Thyroid gland (tissue), 4 donors: Measurements from ENCODE around the gene CCDC86. TPM values are rescaled to one million over a fixed set of nuclear protein-coding genes. Genes with fewer than 3 reads are reported as not detected.

ENCODE experiments used
- DNase-seq, 2 donors: peaks; one replicate each; pipeline ENCODE4 v3.0.0-alpha.2; 2019
- H3K27ac ChIP-seq, 3 donors: fragments of 200-600 bp; sonication (generic); 1 replicate in 2 of 3; 2 replicates in 1 of 3; pipeline ENCODE4 v1.5.1; 2016 to 2019; ENCODE audit warnings: mild to moderate bottlenecking in 1 of 3, moderate library complexity in 1 of 3
- H3K27me3 ChIP-seq: fragments of 200-600 bp; sonication (generic); one replicate; pipeline ENCODE4 v1.5.1; 2019
- H3K36me3 ChIP-seq, 2 donors: fragments of 200-600 bp; sonication (generic); one replicate each; pipeline ENCODE4 v1.5.1; 2016 to 2019
- H3K4me1 ChIP-seq, 2 donors: fragments of 200-600 bp; sonication (generic); one replicate each; pipeline ENCODE4 v1.5.1; 2017 to 2019
- H3K4me3 ChIP-seq, 3 donors: fragments of 200-600 bp; sonication (generic); replicated peaks in 1 of 3; 1 replicate in 2 of 3; 2 replicates in 1 of 3; pipeline ENCODE4 v1.5.1; 2016; ENCODE audit warnings: mild to moderate bottlenecking in 1 of 3
- H3K9me3 ChIP-seq: fragments of 200-600 bp; sonication (generic); one replicate; pipeline ENCODE4 v1.5.1; 2017
- CTCF ChIP-seq, 6 experiments: fragments of 200-600 bp in 3 of 6; fragments of 450-650 bp in 3 of 6; sonication (generic) in 3 of 6; IDR thresholded peaks; one replicate each; pipeline ENCODE4 v1.5.1; 2016 to 2019; ENCODE audit warnings: antibody characterized with exemption in 6 of 6, mild to moderate bottlenecking in 2 of 6, inconsistent platforms in 1 of 6, moderate library complexity in 1 of 6
- POLR2A ChIP-seq, 2 donors: fragments of 450-650 bp; IDR thresholded peaks; one replicate each; pipeline ENCODE4 v1.6.1; 2017; ENCODE audit warnings: antibody characterized with exemption in 2 of 2, mild to moderate bottlenecking in 2 of 2, moderate library complexity in 1 of 2
- WGBS, 2 donors: methylation state at CpG; one replicate each; pipeline ENCODE4 v1.1.5; 2017; 5-methylcytosine and 5-hydroxymethylcytosine counted together
- intact Hi-C: fragments of 100-400 bp; cut with DNase I; formaldehyde crosslinking; loops from one replicate; pipeline ENCODE4 v1.15.1; 2023
- total RNA-seq, 4 donors: library from RNA; depleted of rRNA; stranded (reverse); fragments of >200 nt; gene quantifications; one replicate each; pipeline ENCODE4 v1.2.3, GENCODE V29; 2016

CCDC86 gene
- total RNA-seq, 4 donors from 2014 or later = 6.7 to 19.6 (median 14.2) TPM

DNA sequence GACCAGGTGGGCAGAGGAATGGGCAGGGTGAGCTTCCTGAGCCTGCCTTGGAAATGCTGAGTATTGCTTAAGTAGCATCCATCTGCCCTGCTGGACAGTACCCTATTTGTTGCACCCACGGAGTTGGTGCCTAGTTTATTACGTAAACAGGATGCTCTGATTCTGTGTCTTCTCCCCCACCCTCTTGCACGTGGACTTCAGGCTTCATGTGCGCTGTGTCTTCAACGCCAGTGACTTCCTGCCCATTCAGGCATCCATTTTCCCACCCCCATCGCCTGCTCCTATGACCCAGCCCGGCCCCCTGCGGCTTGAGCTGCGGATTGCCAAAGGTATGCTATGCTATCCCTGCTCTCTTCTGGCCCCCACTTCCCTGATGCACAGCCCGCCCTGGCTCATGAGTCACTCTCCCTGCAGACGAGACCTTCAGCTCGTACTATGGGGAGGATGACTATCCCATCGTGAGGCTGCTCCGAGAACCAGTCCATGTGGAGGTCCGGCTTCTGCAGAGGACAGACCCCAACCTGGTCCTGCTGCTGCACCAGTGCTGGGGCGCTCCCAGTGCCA lies 31.1 kb downstream of the CCDC86 start:
- intact Hi-C loops = no loop called here
- Histone ChIP-seq H3K9me3 (no peaks in the 10 kb centered on the region), H3K27me3 (no peaks in the 10 kb centered on the region), H3K36me3 (no peaks in the 10 kb centered on the region), H3K27ac (no peak overlapping the region), H3K4me1 (peaks cover 0 to 11% of the 10 kb centered on the region in 2 donors), H3K4me3 (no peak overlapping the region)
- no peak for DNase-seq
- TF ChIP-seq CTCF (IDR thresholded peaks at IDR 0.05) = no peak
- no peak for TF ChIP-seq POLR2A (IDR thresholded peaks at IDR 0.05)
- 75 to 76% methylated on average over 16 of the region's 16 CpGs for WGBS, 2 donors

DNA sequence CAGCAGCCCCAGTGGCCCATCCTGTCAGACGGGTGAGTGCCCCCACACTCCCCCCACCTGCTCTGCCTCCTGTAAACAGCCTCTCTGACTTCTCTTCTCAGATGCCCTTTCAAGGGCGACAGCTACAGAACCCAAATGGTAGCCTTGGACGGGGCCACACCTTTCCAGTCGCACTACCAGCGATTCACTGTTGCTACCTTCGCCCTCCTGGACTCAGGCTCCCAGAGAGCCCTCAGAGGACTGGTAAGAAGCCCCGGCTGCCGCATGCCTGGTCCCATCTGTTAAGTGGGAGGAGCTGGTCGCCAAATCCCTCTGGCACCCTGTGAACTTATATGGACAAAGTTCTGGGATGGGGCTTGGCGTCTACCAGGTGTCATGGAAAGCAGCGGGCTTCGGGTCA lies 31.6 kb downstream of the CCDC86 start:
- Histone ChIP-seq H3K36me3 (no peaks in the 10 kb centered on the region), H3K27me3 (no peaks in the 10 kb centered on the region), H3K27ac (no peak overlapping the region), H3K4me3 (no peak overlapping the region), H3K9me3 (no peaks in the 10 kb centered on the region), H3K4me1 (peaks cover 0 to 11% of the 10 kb centered on the region in 2 donors)
- 87 to 93% methylated on average over 10 to 12 of the region's 12 CpGs for WGBS, 2 donors
- no peak for TF ChIP-seq POLR2A (IDR thresholded peaks at IDR 0.05)
- no peak for TF ChIP-seq CTCF (IDR thresholded peaks at IDR 0.05)
- intact Hi-C loops = no loop called here
- DNase-seq = no peak

DNA sequence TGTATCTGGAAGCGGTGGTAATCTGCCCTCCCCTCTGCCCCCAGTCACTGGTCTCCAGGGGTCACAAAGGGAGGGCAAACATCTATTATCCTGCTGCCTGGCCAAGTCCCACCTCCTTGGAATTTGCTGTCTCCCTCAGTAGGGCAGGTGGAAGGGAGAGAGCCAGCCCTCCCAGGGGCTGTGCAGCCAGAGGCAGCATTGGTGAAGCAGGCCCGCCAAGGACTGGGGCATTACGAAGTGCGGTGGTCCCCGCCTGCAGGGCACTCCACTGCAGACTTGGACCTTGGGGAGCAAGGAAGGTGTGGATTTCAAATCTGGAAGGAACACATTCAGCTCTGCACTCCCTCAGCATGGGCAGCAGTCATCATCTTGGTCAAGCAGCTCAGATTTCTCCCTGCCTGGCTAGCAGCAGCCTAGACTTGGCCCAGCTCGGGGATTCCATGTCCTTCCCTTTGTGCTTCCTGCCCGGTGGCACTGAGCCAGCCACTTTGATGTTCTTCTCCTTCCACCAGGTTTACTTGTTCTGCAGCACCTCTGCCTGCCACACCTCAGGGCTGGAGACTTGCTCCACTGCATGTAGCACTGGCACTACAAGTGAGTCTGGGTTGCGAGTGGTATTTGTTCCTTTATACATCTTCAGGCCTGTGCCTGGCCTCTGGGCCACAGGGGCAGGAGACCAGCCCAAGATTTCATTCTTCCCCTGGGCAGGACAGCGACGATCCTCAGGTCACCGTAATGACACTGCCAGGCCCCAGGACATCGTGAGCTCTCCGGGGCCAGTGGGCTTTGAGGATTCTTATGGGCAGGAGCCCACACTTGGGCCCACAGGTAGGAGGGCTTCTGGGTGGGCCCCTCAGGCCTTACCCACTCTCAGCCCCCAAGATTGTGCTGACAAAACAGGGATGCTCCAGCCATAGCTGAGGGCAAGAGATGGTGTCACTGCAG lies 32.8 kb downstream of the CCDC86 start:
- Histone ChIP-seq H3K36me3 (no peaks in the 10 kb centered on the region), H3K4me3 (no peak overlapping the region), H3K4me1 (peaks cover 0 to 11% of the 10 kb centered on the region in 2 donors), H3K27me3 (no peaks in the 10 kb centered on the region), H3K27ac (no peak overlapping the region), H3K9me3 (no peaks in the 10 kb centered on the region)
- no peak for DNase-seq
- 85 to 91% methylated on average over 10 to 13 of the region's 13 CpGs for WGBS, 2 donors
- TF ChIP-seq CTCF (IDR thresholded peaks at IDR 0.05) = no peak
- TF ChIP-seq POLR2A (IDR thresholded peaks at IDR 0.05) = no peak
- intact Hi-C loops = no loop called here

GRCh38 chr11:60875366-60876167 lies 33.7 kb downstream of the CCDC86 start:
- H3K4me3 ChIP-seq = no peak overlapping the region
- TF ChIP-seq POLR2A (IDR thresholded peaks at IDR 0.05) = no peak
- TF ChIP-seq CTCF (IDR thresholded peaks at IDR 0.05) = no peak
- no peaks in the 10 kb centered on the region for H3K9me3 ChIP-seq
- WGBS, 2 donors = 79 to 85% methylated on average over 6 to 7 of the region's 7 CpGs
- no peak overlapping the region for H3K27ac ChIP-seq
- H3K4me1 ChIP-seq = peaks cover 1 to 11% of the 10 kb centered on the region in 2 donors
- H3K27me3 ChIP-seq = no peaks in the 10 kb centered on the region
- DNase-seq = no peak
- intact Hi-C loops = no loop called here
- H3K36me3 ChIP-seq = no peaks in the 10 kb centered on the region
